ENCODE measurements around the gene FASTKD1. TPM values are rescaled to one million over a fixed set of nuclear protein-coding genes. Genes with fewer than 3 reads are reported as not detected.

Gene FASTKD1
- total RNA-seq, result 4.3 and 13.1 TPM in 2 replicates

GRCh38 chr2:169573160-169573973 lies at the start of gene FASTKD1:
TSS of gene FASTKD1 (minus strand) at chr2:169573865. CDS start at chr2:169572029, 1,836 bp downstream.

GRCh38 chr2:169584005-169584877 lies 10.6 kb upstream of the FASTKD1 start, which contains the start of gene PPIG:
TSS of gene PPIG (plus strand) at chr2:169584351. CDS start at chr2:169604042, 19,691 bp downstream.

GRCh38 chr2:169509298-169509885 lies 64.3 kb downstream of the FASTKD1 start, which contains the start of gene KLHL41:
TSS of gene KLHL41 (plus strand) at chr2:169509702. CDS start at chr2:169509779, 77 bp downstream.

Other genes starting within 250 kb of the FASTKD1 start
- gene LRP2, start 211.3 kb downstream of the FASTKD1 start, total RNA-seq, result not detected in 2 replicates
- 3.1 and 5.0 TPM in 2 replicates for gene BBS5, start 94.4 kb downstream of the FASTKD1 start, total RNA-seq
- 0.32 and 0.36 TPM in 2 replicates for gene KLHL41, start 64.2 kb downstream of the FASTKD1 start, total RNA-seq
- gene PPIG, start 10.5 kb upstream of the FASTKD1 start, total RNA-seq, result 12.6 and 32.4 TPM in 2 replicates
- not detected in 2 replicates for gene CFAP210, start 120.5 kb upstream of the FASTKD1 start, total RNA-seq
- 0.36 and 1.1 TPM in 2 replicates for gene PHOSPHO2, start 120.6 kb upstream of the FASTKD1 start, total RNA-seq
- gene KLHL23, start 160.0 kb upstream of the FASTKD1 start, total RNA-seq, result 3.2 and 4.9 TPM in 2 replicates
- 147 and 168 TPM in 2 replicates for gene SSB, start 225.0 kb upstream of the FASTKD1 start, total RNA-seq

Data from cardiac atrium fibroblast (primary cell).